ENCODE measurements around the gene MECR. TPM values are rescaled to one million over a fixed set of nuclear protein-coding genes. Genes with fewer than 3 reads are reported as not detected.

The MECR gene
- total RNA-seq, 1 donor from 2014 or later, result 22.5 TPM

- TF ChIP-seq CTCF (IDR thresholded peaks at IDR 0.05), result no peak
- Mint-ChIP-seq H3K4me3 (ENCODE audit: unreplicated experiment) (peak overlapping the region; percentile 71), H3K27ac (ENCODE audit: unreplicated experiment) (no peak overlapping the region), H3K27me3 (ENCODE audit: unreplicated experiment) (peaks cover 25% of the 10 kb centered on the region), H3K36me3 (ENCODE audit: unreplicated experiment) (no peaks in the 10 kb centered on the region), H3K4me1 (ENCODE audit: unreplicated experiment) (peaks cover 20% of the 10 kb centered on the region), H3K9me3 (ENCODE audit: unreplicated experiment) (no peaks in the 10 kb centered on the region)
- no peak for DNase-seq (ENCODE audit: extremely low spot score, unreplicated experiment)
Observed at GRCh38 chr1:29239142-29239541, 8.4 kb upstream of the MECR start.

DNA sequence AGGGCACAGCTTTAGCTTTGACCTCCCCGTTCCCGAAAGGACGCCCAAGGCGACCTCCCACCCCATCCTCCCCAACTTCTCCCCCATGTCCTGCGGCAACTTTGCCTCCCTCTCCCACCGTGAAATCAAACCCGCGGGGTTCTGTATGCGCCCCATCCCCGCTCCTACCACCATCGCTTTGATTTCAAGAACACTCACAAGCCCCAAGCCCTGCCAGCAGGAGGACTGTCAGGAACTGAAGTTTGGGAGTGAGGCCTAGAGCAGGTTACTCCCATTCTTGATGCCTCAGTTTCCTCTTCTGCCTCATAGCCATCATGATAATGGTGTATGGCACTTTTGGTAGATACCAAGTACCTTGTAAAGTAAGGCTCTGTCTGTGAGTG is 7.9 kb upstream of the MECR start:
- TF ChIP-seq CTCF (IDR thresholded peaks at IDR 0.05), result no peak
- H3K27ac Mint-ChIP-seq (ENCODE audit: unreplicated experiment), result no peak overlapping the region
- peak overlapping the region; percentile 71 for H3K4me3 Mint-ChIP-seq (ENCODE audit: unreplicated experiment)
- H3K4me1 Mint-ChIP-seq (ENCODE audit: unreplicated experiment), result peaks cover 20% of the 10 kb centered on the region
- peaks cover 30% of the 10 kb centered on the region for H3K27me3 Mint-ChIP-seq (ENCODE audit: unreplicated experiment)
- H3K36me3 Mint-ChIP-seq (ENCODE audit: unreplicated experiment), result no peaks in the 10 kb centered on the region
- no peak for DNase-seq (ENCODE audit: extremely low spot score, unreplicated experiment)
- H3K9me3 Mint-ChIP-seq (ENCODE audit: unreplicated experiment), result no peaks in the 10 kb centered on the region

DNA sequence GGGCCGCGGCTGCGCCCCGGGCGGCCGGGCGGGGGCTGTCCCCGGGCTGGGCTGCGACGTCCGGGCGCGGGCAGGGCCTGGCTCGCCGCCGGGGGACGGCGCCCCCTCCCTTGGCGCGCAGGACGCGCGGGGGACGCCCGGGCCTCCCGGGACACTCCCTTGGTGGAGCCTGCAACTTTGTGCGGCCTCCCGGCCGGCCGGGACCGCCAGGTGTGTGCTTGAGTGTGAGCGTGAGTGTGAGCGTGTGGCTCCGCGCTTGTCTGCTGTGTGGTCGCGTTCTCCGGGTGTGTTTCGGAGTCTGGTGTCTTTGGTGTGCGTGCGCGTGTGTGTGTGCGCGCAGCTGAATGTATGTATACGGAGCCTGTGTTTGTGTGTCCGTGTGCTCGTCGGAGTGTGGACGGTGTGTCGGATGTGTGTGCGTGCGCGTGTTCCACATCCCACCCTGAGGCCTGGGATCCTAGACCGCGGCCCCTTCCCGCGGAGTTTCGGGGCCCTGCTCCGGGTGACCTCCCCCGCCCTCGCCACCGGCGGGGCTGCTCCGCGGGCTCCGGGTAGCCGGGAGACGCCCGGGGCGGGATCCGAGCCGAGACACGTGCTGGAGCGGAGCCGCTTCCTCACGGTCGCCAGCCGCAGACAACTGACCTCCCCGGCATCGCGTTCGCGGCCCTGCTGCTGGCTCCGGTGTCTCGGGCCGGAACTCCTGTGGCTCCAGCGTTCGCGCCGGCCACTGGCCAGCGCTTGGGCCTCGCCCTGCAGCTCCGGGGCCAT is 7.3 kb upstream of the MECR start:
- Mint-ChIP-seq H3K27ac (ENCODE audit: unreplicated experiment) (no peak overlapping the region), H3K4me1 (ENCODE audit: unreplicated experiment) (peaks cover 20% of the 10 kb centered on the region), H3K36me3 (ENCODE audit: unreplicated experiment) (no peaks in the 10 kb centered on the region), H3K9me3 (ENCODE audit: unreplicated experiment) (no peaks in the 10 kb centered on the region), H3K4me3 (ENCODE audit: unreplicated experiment) (peak overlapping the region; percentile 69), H3K27me3 (ENCODE audit: unreplicated experiment) (peaks cover 32% of the 10 kb centered on the region)
- TF ChIP-seq CTCF (IDR thresholded peaks at IDR 0.05), result no peak
- no peak for DNase-seq (ENCODE audit: extremely low spot score, unreplicated experiment)

GRCh38 chr1:29237129-29237821 is 6.5 kb upstream of the MECR start:
- Mint-ChIP-seq H3K27ac (ENCODE audit: unreplicated experiment) (no peak overlapping the region), H3K4me3 (ENCODE audit: unreplicated experiment) (peak overlapping the region; percentile 70), H3K27me3 (ENCODE audit: unreplicated experiment) (peaks cover 32% of the 10 kb centered on the region), H3K4me1 (ENCODE audit: unreplicated experiment) (peaks cover 20% of the 10 kb centered on the region), H3K36me3 (ENCODE audit: unreplicated experiment) (no peaks in the 10 kb centered on the region), H3K9me3 (ENCODE audit: unreplicated experiment) (no peaks in the 10 kb centered on the region)
- no peak for DNase-seq (ENCODE audit: extremely low spot score, unreplicated experiment)
- no peak for TF ChIP-seq CTCF (IDR thresholded peaks at IDR 0.05)

DNA sequence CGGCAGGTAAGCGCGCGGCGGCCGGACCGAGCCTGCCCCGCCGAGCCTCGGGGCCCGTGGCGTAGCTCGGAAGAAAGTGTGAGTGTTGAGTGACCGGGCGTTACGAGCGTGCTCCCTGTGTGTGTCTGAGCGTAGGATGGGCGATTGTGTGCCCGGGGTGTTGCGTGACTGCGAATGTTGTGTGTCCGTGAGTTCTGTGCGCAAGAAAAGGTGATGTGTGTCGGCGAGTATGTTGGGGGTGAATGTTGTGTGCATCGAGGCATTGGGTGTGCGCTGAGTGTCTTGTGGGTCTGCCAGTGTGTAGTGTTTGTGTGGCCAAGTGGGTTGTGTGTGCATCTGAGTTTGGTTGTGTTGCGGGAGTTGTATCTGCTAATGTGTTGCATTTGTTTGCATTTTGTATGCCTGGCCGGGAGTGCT is 6.0 kb upstream of the MECR start:
- Mint-ChIP-seq H3K36me3 (ENCODE audit: unreplicated experiment) (no peaks in the 10 kb centered on the region), H3K4me3 (ENCODE audit: unreplicated experiment) (peak overlapping the region; percentile 70), H3K27me3 (ENCODE audit: unreplicated experiment) (peaks cover 32% of the 10 kb centered on the region), H3K4me1 (ENCODE audit: unreplicated experiment) (peaks cover 20% of the 10 kb centered on the region), H3K27ac (ENCODE audit: unreplicated experiment) (no peak overlapping the region), H3K9me3 (ENCODE audit: unreplicated experiment) (no peaks in the 10 kb centered on the region)
- DNase-seq (ENCODE audit: extremely low spot score, unreplicated experiment), result no peak
- TF ChIP-seq CTCF (IDR thresholded peaks at IDR 0.05), result no peak

Data from osteocyte (in vitro differentiated cells).